Mammary epithelial cell (primary cell): ENCODE measurements around the gene TTLL12.

Experiments
- EZH2 ChIP-seq: IDR thresholded peaks from 2 replicates; pipeline ENCODE4 v1.6.1; 2012; ENCODE audit warnings: low read length, inconsistent platforms, borderline replicate concordance
- TF ChIP-seq, protein P1 (sequence below), 2 donors: IDR thresholded peaks in 1 of 2; conservative IDR thresholded peaks in 1 of 2; 2 replicates each; pipeline ENCODE4 v1.5.1; 2011 to 2012; ENCODE audit warnings: inconsistent platforms in 2 of 2, low read length in 2 of 2, mild to moderate bottlenecking in 2 of 2, control low read depth in 1 of 2, low read depth in 1 of 2; ENCODE audit not compliant: insufficient read depth in 1 of 2; ENCODE audit errors: extremely low read depth in 1 of 2

DNA sequence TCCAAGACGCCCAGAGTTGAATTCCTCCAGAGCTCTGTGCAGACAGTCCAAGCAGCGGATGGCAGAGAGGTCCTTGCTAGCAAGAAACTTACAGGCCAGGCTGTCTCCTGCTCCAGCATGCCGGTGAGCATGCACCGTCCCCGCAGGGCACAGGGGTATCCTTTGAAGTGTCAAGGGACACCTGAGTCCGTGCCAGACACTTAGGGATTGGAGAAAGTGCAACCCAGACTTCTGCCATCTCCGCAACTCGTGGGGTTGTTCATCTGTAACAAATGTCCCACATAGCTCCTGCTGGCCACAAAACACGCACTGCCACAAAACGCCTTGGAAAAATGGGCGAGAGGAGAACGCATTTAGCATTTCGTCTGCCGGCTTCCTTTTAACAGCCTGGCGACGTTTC, 22.3 kb downstream of the TTLL12 start:
- TF ChIP-seq, protein P1, sequence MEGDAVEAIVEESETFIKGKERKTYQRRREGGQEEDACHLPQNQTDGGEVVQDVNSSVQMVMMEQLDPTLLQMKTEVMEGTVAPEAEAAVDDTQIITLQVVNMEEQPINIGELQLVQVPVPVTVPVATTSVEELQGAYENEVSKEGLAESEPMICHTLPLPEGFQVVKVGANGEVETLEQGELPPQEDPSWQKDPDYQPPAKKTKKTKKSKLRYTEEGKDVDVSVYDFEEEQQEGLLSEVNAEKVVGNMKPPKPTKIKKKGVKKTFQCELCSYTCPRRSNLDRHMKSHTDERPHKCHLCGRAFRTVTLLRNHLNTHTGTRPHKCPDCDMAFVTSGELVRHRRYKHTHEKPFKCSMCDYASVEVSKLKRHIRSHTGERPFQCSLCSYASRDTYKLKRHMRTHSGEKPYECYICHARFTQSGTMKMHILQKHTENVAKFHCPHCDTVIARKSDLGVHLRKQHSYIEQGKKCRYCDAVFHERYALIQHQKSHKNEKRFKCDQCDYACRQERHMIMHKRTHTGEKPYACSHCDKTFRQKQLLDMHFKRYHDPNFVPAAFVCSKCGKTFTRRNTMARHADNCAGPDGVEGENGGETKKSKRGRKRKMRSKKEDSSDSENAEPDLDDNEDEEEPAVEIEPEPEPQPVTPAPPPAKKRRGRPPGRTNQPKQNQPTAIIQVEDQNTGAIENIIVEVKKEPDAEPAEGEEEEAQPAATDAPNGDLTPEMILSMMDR (conservative IDR thresholded peaks at IDR 0.05 in 1 of 2, IDR thresholded peaks at IDR 0.05 in 1 of 2; ENCODE audit: extremely low read depth in 1 of 2, insufficient read depth in 1 of 2, low read depth in 1 of 2, low read length in 2 of 2), result no peak
- TF ChIP-seq EZH2, result no peak
